Astrocyte (in vitro differentiated cells and primary cell): ENCODE results near the gene C10orf90. TPM values are rescaled to one million over a fixed set of nuclear protein-coding genes. Genes with fewer than 3 reads are reported as not detected.

Experiments
- DNase-seq: peaks from one replicate; pipeline ENCODE4 v3.0.0-alpha.2; 2010; ENCODE audit warnings: low read depth
- FAIRE-seq: peaks from 2 replicates; lab custom pipeline; 2011; peaks lifted over from hg19 to GRCh38; lab: Jason Lieb, UNC
- H2AFZ ChIP-seq: 2 replicates; pipeline ENCODE4 v1.6.0; 2012; ENCODE audit warnings: low read depth, low read length, inconsistent platforms
- H3K27ac ChIP-seq: 2 replicates; pipeline ENCODE4 v1.5.1; 2011; ENCODE audit warnings: low read depth, low read length, inconsistent platforms
- H3K27me3 ChIP-seq: 2 replicates; pipeline ENCODE4 v1.6.0; 2011; ENCODE audit warnings: low read length, inconsistent platforms; ENCODE audit not compliant: insufficient read depth
- H3K36me3 ChIP-seq: 2 replicates; pipeline ENCODE4 v1.5.1; 2011; ENCODE audit warnings: low read length, inconsistent platforms; ENCODE audit not compliant: insufficient read depth
- H3K4me1 ChIP-seq: 2 replicates; pipeline ENCODE4 v1.5.1; 2011; ENCODE audit warnings: low read length, inconsistent platforms; ENCODE audit not compliant: insufficient read depth
- H3K4me2 ChIP-seq: 2 replicates; pipeline ENCODE4 v1.6.0; 2012; ENCODE audit warnings: low read length, inconsistent platforms
- H3K4me3 ChIP-seq: 2 replicates; pipeline ENCODE4 v1.5.1; 2011; ENCODE audit warnings: low read depth, mild to moderate bottlenecking, low read length, inconsistent platforms; ENCODE audit not compliant: insufficient read depth
- H3K79me2 ChIP-seq: 2 replicates; pipeline ENCODE4 v1.6.0; 2012; ENCODE audit warnings: mild to moderate bottlenecking, low read length, inconsistent platforms; ENCODE audit not compliant: insufficient read depth
- H3K9ac ChIP-seq: 2 replicates; pipeline ENCODE4 v1.6.0; 2012; ENCODE audit warnings: mild to moderate bottlenecking, low read length, inconsistent platforms
- H3K9me3 ChIP-seq: 2 replicates; pipeline ENCODE4 v1.5.1; 2012; ENCODE audit warnings: low read depth, mild to moderate bottlenecking, low read length, inconsistent platforms; ENCODE audit not compliant: insufficient read depth
- H4K20me1 ChIP-seq: 2 replicates; pipeline ENCODE4 v1.6.0; 2012; ENCODE audit warnings: low read length, inconsistent platforms; ENCODE audit not compliant: insufficient read depth
- H3K27ac Mint-ChIP-seq: one replicate; pipeline ENCODE4 v1.8.0; 2021; ENCODE audit warnings: mild to moderate bottlenecking, mixed read lengths; ENCODE audit not compliant: unreplicated experiment
- H3K27me3 Mint-ChIP-seq: one replicate; pipeline ENCODE4 v1.8.0; 2021; ENCODE audit warnings: low read depth, mixed read lengths; ENCODE audit not compliant: unreplicated experiment
- H3K36me3 Mint-ChIP-seq: one replicate; pipeline ENCODE4 v1.8.0; 2021; ENCODE audit warnings: low read depth, mixed read lengths; ENCODE audit not compliant: unreplicated experiment
- H3K4me1 Mint-ChIP-seq: one replicate; pipeline ENCODE4 v1.8.0; 2021; ENCODE audit warnings: low read depth, mixed read lengths; ENCODE audit not compliant: unreplicated experiment
- H3K4me3 Mint-ChIP-seq: one replicate; pipeline ENCODE4 v1.8.0; 2021; ENCODE audit warnings: mild to moderate bottlenecking, moderate library complexity, mixed read lengths; ENCODE audit not compliant: unreplicated experiment
- H3K9me3 Mint-ChIP-seq: one replicate; pipeline ENCODE4 v1.8.0; 2021; ENCODE audit warnings: mild to moderate bottlenecking, mixed read lengths; ENCODE audit not compliant: unreplicated experiment
- CTCF ChIP-seq: IDR thresholded peaks from 2 replicates; pipeline ENCODE4 v1.5.1; 2011; ENCODE audit warnings: low read depth, mild to moderate bottlenecking, inconsistent platforms, low read length, moderate library complexity; ENCODE audit not compliant: insufficient read depth
- EZH2 ChIP-seq: IDR thresholded peaks from 2 replicates; pipeline ENCODE4 v1.6.1; 2012; ENCODE audit warnings: mild to moderate bottlenecking, low read length, inconsistent platforms; ENCODE audit not compliant: insufficient read depth
- total RNA-seq: library from RNA; stranded (reverse); gene quantifications from 2 replicates; pipeline ENCODE4 v1.2.1, GENCODE V29; 2021

C10orf90 gene
- total RNA-seq, 1 donor from 2014 or later: not detected

GRCh38 chr10:126402721-126403695 is 267.5 kb downstream of the C10orf90 start:
- Histone ChIP-seq H3K79me2 (no peaks in the 10 kb centered on the region), H3K4me1 (peaks cover 13% of the 10 kb centered on the region), H2AFZ (no peak overlapping the region), H3K27me3 (no peaks in the 10 kb centered on the region), H3K36me3 (no peaks in the 10 kb centered on the region), H3K9ac (no peak overlapping the region), H3K9me3 (no peaks in the 10 kb centered on the region), H4K20me1 (no peaks in the 10 kb centered on the region), H3K4me3 (no peak overlapping the region), H3K4me2 (no peak overlapping the region), H3K27ac (no peak overlapping the region)
- FAIRE-seq (no peak), DNase-seq (no peak)
- H3K4me1 Mint-ChIP-seq: peaks cover 28% of the 10 kb centered on the region
- H3K27me3 Mint-ChIP-seq: no peaks in the 10 kb centered on the region
- H3K36me3 Mint-ChIP-seq: no peaks in the 10 kb centered on the region
- H3K4me3 Mint-ChIP-seq: no peak overlapping the region
- H3K9me3 Mint-ChIP-seq: no peaks in the 10 kb centered on the region
- peak overlapping the region; percentile 15 for H3K27ac Mint-ChIP-seq
- TF ChIP-seq EZH2 (no peak), CTCF (no peak)

GRCh38 chr10:126400641-126401040 is 269.9 kb downstream of the C10orf90 start:
- Mint-ChIP-seq H3K4me1 (peaks cover 35% of the 10 kb centered on the region), H3K9me3 (peaks cover 4% of the 10 kb centered on the region), H3K36me3 (no peaks in the 10 kb centered on the region), H3K4me3 (no peak overlapping the region), H3K27ac (no peak overlapping the region), H3K27me3 (no peaks in the 10 kb centered on the region)
- Histone ChIP-seq H4K20me1 (no peaks in the 10 kb centered on the region), H3K36me3 (no peaks in the 10 kb centered on the region), H3K79me2 (no peaks in the 10 kb centered on the region), H3K4me2 (no peak overlapping the region), H2AFZ (no peak overlapping the region), H3K9ac (no peak overlapping the region), H3K27ac (no peak overlapping the region), H3K27me3 (no peaks in the 10 kb centered on the region), H3K4me1 (peaks cover 25% of the 10 kb centered on the region), H3K4me3 (no peak overlapping the region), H3K9me3 (no peaks in the 10 kb centered on the region)
- FAIRE-seq: no peak
- no peak for DNase-seq
- TF ChIP-seq CTCF (no peak), EZH2 (no peak)

- Mint-ChIP-seq H3K9me3 (peaks cover 11% of the 10 kb centered on the region), H3K36me3 (peaks cover 4% of the 10 kb centered on the region), H3K4me3 (no peak overlapping the region), H3K27ac (peak overlapping the region; percentile 59), H3K27me3 (no peaks in the 10 kb centered on the region), H3K4me1 (peaks cover 32% of the 10 kb centered on the region)
- DNase-seq (no peak), FAIRE-seq (peak; percentile 60)
- Histone ChIP-seq H3K9ac (no peak overlapping the region), H3K27ac (peak overlapping the region; percentile 95), H3K36me3 (no peaks in the 10 kb centered on the region), H3K79me2 (no peaks in the 10 kb centered on the region), H3K4me1 (peaks cover 25% of the 10 kb centered on the region), H3K27me3 (no peaks in the 10 kb centered on the region), H2AFZ (no peak overlapping the region), H3K4me2 (no peak overlapping the region), H3K4me3 (no peak overlapping the region), H3K9me3 (no peaks in the 10 kb centered on the region), H4K20me1 (no peaks in the 10 kb centered on the region)
- TF ChIP-seq EZH2: no peak
Observed at GRCh38 chr10:126398924-126399323, 271.6 kb downstream of the C10orf90 start.
